Measurements from ENCODE around the gene SERPIND1. TPM values are rescaled to one million over a fixed set of nuclear protein-coding genes. Genes with fewer than 3 reads are reported as not detected.

Gene SERPIND1
- total RNA-seq, 5 donors from 2014 or later (not counting 1 experiment from before 2014, with no cell fraction given) = 0.16 to 0.30 (median 0.26) TPM; not detected in 2

DNA sequence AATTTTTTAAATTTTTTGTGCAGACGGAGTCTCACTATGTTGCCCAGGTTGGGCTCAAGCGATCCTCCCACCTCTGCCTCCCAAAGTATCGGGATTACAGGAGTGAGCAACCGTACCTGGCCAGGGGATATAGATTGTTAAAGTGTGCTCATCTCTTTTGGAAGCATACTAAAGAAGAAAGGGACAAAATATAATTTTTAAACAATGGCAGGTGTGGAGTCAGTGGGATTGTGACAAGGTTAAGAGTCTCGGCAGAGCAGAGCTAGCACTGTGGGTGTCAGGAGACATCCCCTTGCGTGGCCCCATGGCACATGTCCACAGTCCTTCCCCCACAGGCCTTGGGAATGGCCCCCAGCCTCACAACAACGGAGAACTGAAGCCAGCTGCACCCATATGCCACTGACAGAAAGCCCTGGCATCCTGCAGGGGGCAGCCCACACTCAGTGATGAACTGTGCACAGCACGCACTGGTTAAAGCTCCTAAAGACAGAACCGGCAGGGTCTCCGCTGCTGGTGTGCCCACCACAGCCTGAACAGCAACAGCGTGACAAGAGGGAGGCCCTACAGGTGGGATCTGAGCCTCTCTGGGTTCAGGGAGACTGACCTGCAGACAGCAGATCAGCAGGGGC, 29.9 kb downstream of the SERPIND1 start:
- Histone ChIP-seq H3K36me3 (ENCODE audit: control insufficient read depth in 2 of 2, extremely low read depth in 1 of 2, insufficient read depth in 1 of 2, low read length in 1 of 2) (peaks cover 30 to 87% of the 10 kb centered on the region in 2 donors), H3K4me1 (ENCODE audit: control insufficient read depth in 1 of 2, extremely low read depth in 1 of 2, insufficient read depth in 2 of 2, low read length in 2 of 2) (no peaks in the 10 kb centered on the region), H3K4me3 (ENCODE audit: control insufficient read depth in 1 of 2, extremely low read depth in 1 of 2, low read length in 1 of 2) (no peak overlapping the region), H3K9me3 (no peaks in the 10 kb centered on the region), H3K27me3 (replicated peaks in 1 of 2; ENCODE audit: control insufficient read depth in 2 of 2, extremely low read depth in 1 of 2, insufficient read depth in 2 of 2, low read length in 1 of 2) (no peaks in the 10 kb centered on the region), H3K27ac (ENCODE audit: low read length) (no peak overlapping the region)
- 80% methylated on average over 5 of the region's 11 CpGs for WGBS (ENCODE audit: insufficient coverage)
- Mint-ChIP-seq H3K36me3 (peaks cover 65% of the 10 kb centered on the region), H3K4me3 (no peak overlapping the region), H3K27ac (no peak overlapping the region), H3K27me3 (no peaks in the 10 kb centered on the region), H3K4me1 (peaks cover 0 to 2% (median 0%) of the 10 kb centered on the region in 3 donors), H3K9me3 (no peaks in the 10 kb centered on the region)
- DNase-seq (peak in 26 of 35 experiments; percentile 2 to 46 (median 14)), ATAC-seq (replicated peaks in 1 of 4) (peak in 1 of 4 experiments; percentile 26)
- ChIA-PET CTCF (no interaction called here), POLR2A (no interaction called here)

GRCh38 chr22:20804650-20805049, 30.7 kb downstream of the SERPIND1 start:
- peaks cover 25 to 87% of the 10 kb centered on the region in 2 donors for H3K36me3 ChIP-seq (ENCODE audit: control insufficient read depth in 2 of 2, extremely low read depth in 1 of 2, insufficient read depth in 1 of 2, low read length in 1 of 2)
- Mint-ChIP-seq H3K9me3 (no peaks in the 10 kb centered on the region), H3K4me3 (no peak overlapping the region), H3K4me1 (peaks cover 0 to 3% (median 0%) of the 10 kb centered on the region in 3 donors), H3K36me3 (peaks cover 64% of the 10 kb centered on the region), H3K27ac (no peak overlapping the region), H3K27me3 (no peaks in the 10 kb centered on the region)
- H3K4me3 ChIP-seq (ENCODE audit: control insufficient read depth in 1 of 2, extremely low read depth in 1 of 2, low read length in 1 of 2) = no peak overlapping the region
- ChIA-PET POLR2A (no interaction called here), CTCF (no interaction called here)
- 92% methylated on average over 5 of the region's 6 CpGs for WGBS (ENCODE audit: insufficient coverage)
- no peaks in the 10 kb centered on the region for H3K27me3 ChIP-seq (replicated peaks in 1 of 2; ENCODE audit: control insufficient read depth in 2 of 2, extremely low read depth in 1 of 2, insufficient read depth in 2 of 2, low read length in 1 of 2)
- ATAC-seq (replicated peaks in 1 of 4) = no peak
- no peak for DNase-seq
- H3K27ac ChIP-seq (ENCODE audit: low read length) = no peak overlapping the region
- no peaks in the 10 kb centered on the region for H3K4me1 ChIP-seq (ENCODE audit: control insufficient read depth in 1 of 2, extremely low read depth in 1 of 2, insufficient read depth in 2 of 2, low read length in 2 of 2)
- H3K9me3 ChIP-seq = no peaks in the 10 kb centered on the region

- H3K9me3 Mint-ChIP-seq = no peaks in the 10 kb centered on the region
- Histone ChIP-seq H3K4me1 (ENCODE audit: control insufficient read depth in 1 of 2, extremely low read depth in 1 of 2, insufficient read depth in 2 of 2, low read length in 2 of 2) (peaks cover 1 to 3% of the 10 kb centered on the region in 2 experiments), H3K9me3 (no peaks in the 10 kb centered on the region), H3K4me3 (ENCODE audit: control insufficient read depth in 1 of 2, extremely low read depth in 1 of 2, low read length in 1 of 2) (no peak overlapping the region), H3K27ac (ENCODE audit: low read length) (no peak overlapping the region), H3K27me3 (replicated peaks in 1 of 2; ENCODE audit: control insufficient read depth in 2 of 2, extremely low read depth in 1 of 2, insufficient read depth in 2 of 2, low read length in 1 of 2) (no peaks in the 10 kb centered on the region), H3K36me3 (ENCODE audit: control insufficient read depth in 2 of 2, extremely low read depth in 1 of 2, insufficient read depth in 1 of 2, low read length in 1 of 2) (peaks cover 25 to 90% of the 10 kb centered on the region in 2 donors)
- ChIA-PET CTCF (no interaction called here), POLR2A (no interaction called here)
- peaks cover 65% of the 10 kb centered on the region for H3K36me3 Mint-ChIP-seq
- DNase-seq = no peak
- H3K4me3 Mint-ChIP-seq = no peak overlapping the region
- no peak for ATAC-seq (replicated peaks in 1 of 4)
- peaks cover 3 to 9% (median 8%) of the 10 kb centered on the region in 3 donors for H3K4me1 Mint-ChIP-seq
- no peaks in the 10 kb centered on the region for H3K27me3 Mint-ChIP-seq
- no CpG with 5 or more reads among the region's 3 CpGs for WGBS (ENCODE audit: insufficient coverage)
- no peak overlapping the region for H3K27ac Mint-ChIP-seq
Observed at GRCh38 chr22:20805972-20806471, 32.1 kb downstream of the SERPIND1 start.

- Histone ChIP-seq H3K27me3 (replicated peaks in 1 of 2; ENCODE audit: control insufficient read depth in 2 of 2, extremely low read depth in 1 of 2, insufficient read depth in 2 of 2, low read length in 1 of 2) (no peaks in the 10 kb centered on the region), H3K4me3 (ENCODE audit: control insufficient read depth in 1 of 2, extremely low read depth in 1 of 2, low read length in 1 of 2) (no peak overlapping the region), H3K27ac (ENCODE audit: low read length) (no peak overlapping the region), H3K36me3 (ENCODE audit: control insufficient read depth in 2 of 2, extremely low read depth in 1 of 2, insufficient read depth in 1 of 2, low read length in 1 of 2) (peaks cover 19 to 86% of the 10 kb centered on the region in 2 donors), H3K9me3 (no peaks in the 10 kb centered on the region), H3K4me1 (ENCODE audit: control insufficient read depth in 1 of 2, extremely low read depth in 1 of 2, insufficient read depth in 2 of 2, low read length in 2 of 2) (peaks cover 5 to 6% of the 10 kb centered on the region in 2 experiments)
- WGBS (ENCODE audit: insufficient coverage) = 100% methylated on average over 1 of the region's 4 CpGs
- H3K4me1 Mint-ChIP-seq = peaks cover 8 to 13% (median 12%) of the 10 kb centered on the region in 3 donors
- H3K4me3 Mint-ChIP-seq = no peak overlapping the region
- ATAC-seq (replicated peaks in 1 of 4) (no peak), DNase-seq (no peak)
- no peaks in the 10 kb centered on the region for H3K27me3 Mint-ChIP-seq
- peaks cover 70% of the 10 kb centered on the region for H3K36me3 Mint-ChIP-seq
- no peak overlapping the region for H3K27ac Mint-ChIP-seq
- H3K9me3 Mint-ChIP-seq = no peaks in the 10 kb centered on the region
- ChIA-PET CTCF (no interaction called here), POLR2A (no interaction called here)
Observed at GRCh38 chr22:20807315-20807752, 33.4 kb downstream of the SERPIND1 start.

DNA sequence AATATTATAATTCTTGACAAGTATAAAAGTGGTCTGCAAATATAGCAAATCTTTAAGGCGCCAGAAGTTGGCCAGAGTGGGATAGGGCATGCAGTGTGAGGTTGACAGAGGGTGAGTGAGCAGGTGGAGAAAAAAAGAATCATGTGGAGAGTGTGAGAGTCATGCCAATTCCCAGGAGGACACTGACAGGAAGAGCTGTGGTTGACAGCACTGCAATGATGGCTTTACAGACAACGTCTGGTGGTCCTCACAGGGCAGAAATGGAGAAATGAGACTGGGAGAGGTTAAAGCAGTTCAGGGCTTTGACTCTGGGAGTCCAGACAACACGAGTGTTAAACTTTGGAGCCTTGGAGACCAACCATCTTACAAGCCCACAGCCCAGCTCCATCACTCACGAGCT, 34.9 kb downstream of the SERPIND1 start:
- no peak for ATAC-seq (replicated peaks in 1 of 4)
- Mint-ChIP-seq H3K4me1 (peaks cover 8 to 13% (median 12%) of the 10 kb centered on the region in 3 donors), H3K4me3 (no peak overlapping the region), H3K9me3 (no peaks in the 10 kb centered on the region), H3K36me3 (peaks cover 69% of the 10 kb centered on the region), H3K27me3 (no peaks in the 10 kb centered on the region), H3K27ac (peak overlapping the region in 1 of 2 donors; percentile 34)
- Histone ChIP-seq H3K9me3 (no peaks in the 10 kb centered on the region), H3K36me3 (ENCODE audit: control insufficient read depth in 2 of 2, extremely low read depth in 1 of 2, insufficient read depth in 1 of 2, low read length in 1 of 2) (peaks cover 17 to 83% of the 10 kb centered on the region in 2 donors), H3K4me3 (ENCODE audit: control insufficient read depth in 1 of 2, extremely low read depth in 1 of 2, low read length in 1 of 2) (no peak overlapping the region), H3K4me1 (ENCODE audit: control insufficient read depth in 1 of 2, extremely low read depth in 1 of 2, insufficient read depth in 2 of 2, low read length in 2 of 2) (peaks cover 5 to 6% of the 10 kb centered on the region in 2 experiments), H3K27me3 (replicated peaks in 1 of 2; ENCODE audit: control insufficient read depth in 2 of 2, extremely low read depth in 1 of 2, insufficient read depth in 2 of 2, low read length in 1 of 2) (no peaks in the 10 kb centered on the region), H3K27ac (ENCODE audit: low read length) (no peak overlapping the region)
- no peak for DNase-seq
- ChIA-PET POLR2A (no interaction called here), CTCF (no interaction called here)
- 79% methylated on average over 2 of the region's 4 CpGs for WGBS (ENCODE audit: insufficient coverage)

- Mint-ChIP-seq H3K4me3 (no peak overlapping the region), H3K9me3 (no peaks in the 10 kb centered on the region), H3K27ac (peak overlapping the region in 1 of 2 donors; percentile 94), H3K4me1 (peaks cover 8 to 13% (median 12%) of the 10 kb centered on the region in 3 donors), H3K36me3 (peaks cover 65% of the 10 kb centered on the region), H3K27me3 (no peaks in the 10 kb centered on the region)
- no peaks in the 10 kb centered on the region for H3K27me3 ChIP-seq (replicated peaks in 1 of 2; ENCODE audit: control insufficient read depth in 2 of 2, extremely low read depth in 1 of 2, insufficient read depth in 2 of 2, low read length in 1 of 2)
- peaks cover 5 to 6% of the 10 kb centered on the region in 2 experiments for H3K4me1 ChIP-seq (ENCODE audit: control insufficient read depth in 1 of 2, extremely low read depth in 1 of 2, insufficient read depth in 2 of 2, low read length in 2 of 2)
- no peak overlapping the region for H3K27ac ChIP-seq (ENCODE audit: low read length)
- DNase-seq = no peak
- WGBS (ENCODE audit: insufficient coverage) = 100% methylated on average over 1 of the region's 6 CpGs
- H3K4me3 ChIP-seq (ENCODE audit: control insufficient read depth in 1 of 2, extremely low read depth in 1 of 2, low read length in 1 of 2) = no peak overlapping the region
- ChIA-PET POLR2A (no interaction called here), CTCF (no interaction called here)
- no peaks in the 10 kb centered on the region for H3K9me3 ChIP-seq
- peaks cover 13 to 82% of the 10 kb centered on the region in 2 donors for H3K36me3 ChIP-seq (ENCODE audit: control insufficient read depth in 2 of 2, extremely low read depth in 1 of 2, insufficient read depth in 1 of 2, low read length in 1 of 2)
- no peak for ATAC-seq (replicated peaks in 1 of 4)
Observed at GRCh38 chr22:20809538-20810185, 35.7 kb downstream of the SERPIND1 start.

Measured in T-cell (primary cell).